ENCODE measurements around the gene ZNF837.

DNA sequence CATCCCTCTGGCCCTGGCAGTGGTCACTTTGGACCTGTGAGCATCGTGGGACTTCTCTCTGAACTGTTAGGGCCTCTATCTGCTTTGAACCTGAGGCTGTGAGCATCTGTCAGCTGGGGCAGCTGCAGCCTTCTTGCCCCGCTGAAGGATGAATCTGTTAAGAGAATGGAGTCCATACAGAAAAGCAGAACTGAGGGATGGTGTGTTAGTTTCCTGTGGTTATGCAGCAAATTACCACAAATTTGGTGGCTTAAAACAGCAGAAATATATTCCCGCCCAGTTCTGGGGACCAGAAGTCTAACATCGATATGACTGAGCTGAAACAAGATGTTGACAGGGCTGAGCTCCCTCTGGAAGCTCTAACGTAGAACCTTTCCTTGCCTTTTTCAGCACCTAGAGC is 16.7 kb downstream of the ZNF837 start:
- TF ChIP-seq, protein P1, sequence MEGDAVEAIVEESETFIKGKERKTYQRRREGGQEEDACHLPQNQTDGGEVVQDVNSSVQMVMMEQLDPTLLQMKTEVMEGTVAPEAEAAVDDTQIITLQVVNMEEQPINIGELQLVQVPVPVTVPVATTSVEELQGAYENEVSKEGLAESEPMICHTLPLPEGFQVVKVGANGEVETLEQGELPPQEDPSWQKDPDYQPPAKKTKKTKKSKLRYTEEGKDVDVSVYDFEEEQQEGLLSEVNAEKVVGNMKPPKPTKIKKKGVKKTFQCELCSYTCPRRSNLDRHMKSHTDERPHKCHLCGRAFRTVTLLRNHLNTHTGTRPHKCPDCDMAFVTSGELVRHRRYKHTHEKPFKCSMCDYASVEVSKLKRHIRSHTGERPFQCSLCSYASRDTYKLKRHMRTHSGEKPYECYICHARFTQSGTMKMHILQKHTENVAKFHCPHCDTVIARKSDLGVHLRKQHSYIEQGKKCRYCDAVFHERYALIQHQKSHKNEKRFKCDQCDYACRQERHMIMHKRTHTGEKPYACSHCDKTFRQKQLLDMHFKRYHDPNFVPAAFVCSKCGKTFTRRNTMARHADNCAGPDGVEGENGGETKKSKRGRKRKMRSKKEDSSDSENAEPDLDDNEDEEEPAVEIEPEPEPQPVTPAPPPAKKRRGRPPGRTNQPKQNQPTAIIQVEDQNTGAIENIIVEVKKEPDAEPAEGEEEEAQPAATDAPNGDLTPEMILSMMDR (IDR thresholded peaks at IDR 0.05), result no peak
- TF ChIP-seq EZH2 (IDR thresholded peaks at IDR 0.05) (no peak), EZH2phosphoT487 (IDR thresholded peaks at IDR 0.05) (no peak)
